CD4-positive, alpha-beta T cell treated with Interleukin-17A for 1 hour (primary cell): ENCODE results near the gene TRPC3.
A peak's percentile ranks its signal among the peaks of the same experiment; 100 is the strongest.

ENCODE experiments used
- DNase-seq: peaks from one replicate; pipeline ENCODE4 v3.0.0-alpha.2; 2020

The TRPC3 gene

GRCh38 chr4:121951521-121952110, at the start of gene TRPC3:
Gene TRPC3 (minus strand): TSS chr4:121952060. CDS start chr4:121951680, 380 bp downstream.
- DNase-seq: peak; percentile 8

- no peak for DNase-seq
Measured at GRCh38 chr4:122000849-122001248, 49.0 kb upstream of the TRPC3 start.

GRCh38 chr4:121998024-121998423, 46.2 kb upstream of the TRPC3 start:
- DNase-seq: no peak

- no peak for DNase-seq
Measured at GRCh38 chr4:121995790-121996537, 44.1 kb upstream of the TRPC3 start.

- no peak for DNase-seq
Measured at GRCh38 chr4:121991968-121992367, 40.1 kb upstream of the TRPC3 start.

- no peak for DNase-seq
Measured at GRCh38 chr4:121990489-121990888, 38.6 kb upstream of the TRPC3 start.

- DNase-seq: no peak
Measured at GRCh38 chr4:121989715-121990114, 37.9 kb upstream of the TRPC3 start.

- no peak for DNase-seq
Measured at GRCh38 chr4:121988950-121989349, 37.1 kb upstream of the TRPC3 start.

GRCh38 chr4:121980643-121981042, 28.8 kb upstream of the TRPC3 start:
- DNase-seq: no peak

- DNase-seq: no peak
Measured at GRCh38 chr4:121978172-121978516, 26.3 kb upstream of the TRPC3 start.

GRCh38 chr4:121977251-121978171, 25.7 kb upstream of the TRPC3 start:
- DNase-seq: peak; percentile 34

GRCh38 chr4:121975784-121976183, 23.9 kb upstream of the TRPC3 start:
- DNase-seq: no peak

- DNase-seq: no peak
Measured at GRCh38 chr4:121973816-121974215, 22.0 kb upstream of the TRPC3 start.

- no peak for DNase-seq
Measured at GRCh38 chr4:121968859-121969258, 17.0 kb upstream of the TRPC3 start.

GRCh38 chr4:121964958-121965357, 13.1 kb upstream of the TRPC3 start:
- no peak for DNase-seq

GRCh38 chr4:121960818-121961217, 9.0 kb upstream of the TRPC3 start:
- no peak for DNase-seq

GRCh38 chr4:121958777-121959176, 6.9 kb upstream of the TRPC3 start:
- DNase-seq: no peak

GRCh38 chr4:121957266-121957665, 5.4 kb upstream of the TRPC3 start:
- DNase-seq: no peak

GRCh38 chr4:121953860-121954259, 2.0 kb upstream of the TRPC3 start:
- DNase-seq: peak; percentile 14

- no peak for DNase-seq
Measured at GRCh38 chr4:121952290-121952689, 430 bp upstream of the TRPC3 start.

- peak; percentile 14 for DNase-seq
Measured at GRCh38 chr4:121950680-121951520, 960 bp downstream of the TRPC3 start.

- peak; percentile 84 for DNase-seq
Measured at GRCh38 chr4:121950212-121950679, 1.6 kb downstream of the TRPC3 start.

- DNase-seq: no peak
Measured at GRCh38 chr4:121946644-121947043, 5.2 kb downstream of the TRPC3 start.
